Cardiac fibroblast (primary cell): ENCODE data around the gene PDS5A.
A peak's percentile ranks its signal among the peaks of the same experiment; 100 is the strongest.
"Not testable (repeated sequence)": the region's sequence is repeated elsewhere in the genome, so short reads cannot be mapped to it uniquely, and the experiment has no call there.

ENCODE experiments used
- DNase-seq, 2 donors: peaks; one replicate each; pipeline versions ENCODE4 v3.0.0 to v3.0.0-alpha.2; 2010; ENCODE audit warnings: low read depth in 2 of 2
- H3K4me3 ChIP-seq, 2 donors: replicated peaks in 1 of 2; 1 replicate in 1 of 2; 2 replicates in 1 of 2; pipeline ENCODE4 v1.5.1; 2011; ENCODE audit warnings: low read depth in 2 of 2, low read length in 2 of 2, mild to moderate bottlenecking in 2 of 2, moderate library complexity in 1 of 2
- TF ChIP-seq, protein P1 (sequence below): IDR thresholded peaks from one replicate; pipeline ENCODE4 v1.5.1; 2011; ENCODE audit warnings: low read depth, mild to moderate bottlenecking, low read length, inconsistent platforms

PDS5A gene

GRCh38 chr4:39928538-39928937 lies 49.2 kb downstream of the PDS5A start:
- DNase-seq, result peak in 1 of 2 donors; percentile 17
- H3K4me3 ChIP-seq, result no peak overlapping the region
- TF ChIP-seq, protein P1, sequence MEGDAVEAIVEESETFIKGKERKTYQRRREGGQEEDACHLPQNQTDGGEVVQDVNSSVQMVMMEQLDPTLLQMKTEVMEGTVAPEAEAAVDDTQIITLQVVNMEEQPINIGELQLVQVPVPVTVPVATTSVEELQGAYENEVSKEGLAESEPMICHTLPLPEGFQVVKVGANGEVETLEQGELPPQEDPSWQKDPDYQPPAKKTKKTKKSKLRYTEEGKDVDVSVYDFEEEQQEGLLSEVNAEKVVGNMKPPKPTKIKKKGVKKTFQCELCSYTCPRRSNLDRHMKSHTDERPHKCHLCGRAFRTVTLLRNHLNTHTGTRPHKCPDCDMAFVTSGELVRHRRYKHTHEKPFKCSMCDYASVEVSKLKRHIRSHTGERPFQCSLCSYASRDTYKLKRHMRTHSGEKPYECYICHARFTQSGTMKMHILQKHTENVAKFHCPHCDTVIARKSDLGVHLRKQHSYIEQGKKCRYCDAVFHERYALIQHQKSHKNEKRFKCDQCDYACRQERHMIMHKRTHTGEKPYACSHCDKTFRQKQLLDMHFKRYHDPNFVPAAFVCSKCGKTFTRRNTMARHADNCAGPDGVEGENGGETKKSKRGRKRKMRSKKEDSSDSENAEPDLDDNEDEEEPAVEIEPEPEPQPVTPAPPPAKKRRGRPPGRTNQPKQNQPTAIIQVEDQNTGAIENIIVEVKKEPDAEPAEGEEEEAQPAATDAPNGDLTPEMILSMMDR, result no peak

DNA sequence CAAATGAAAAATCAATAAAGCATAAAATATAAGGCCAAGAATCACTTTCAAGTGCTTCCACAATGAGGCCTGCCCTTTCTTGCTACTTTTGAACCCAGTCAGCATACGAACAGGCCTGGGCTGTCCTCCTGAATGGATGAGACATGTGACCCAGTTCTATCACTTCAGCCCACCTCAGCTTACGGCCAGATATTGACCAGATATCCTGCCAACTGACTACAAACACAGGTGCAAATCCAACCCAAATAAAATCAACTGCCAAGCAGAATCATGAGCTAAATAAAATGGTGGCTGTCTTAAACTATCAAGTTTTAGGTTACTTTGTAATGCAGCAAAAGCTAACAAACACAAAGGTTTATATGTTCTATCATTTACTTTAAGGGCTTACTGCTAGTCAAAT lies 53.7 kb downstream of the PDS5A start:
- no peak for DNase-seq
- TF ChIP-seq, protein P1, result no peak

DNA sequence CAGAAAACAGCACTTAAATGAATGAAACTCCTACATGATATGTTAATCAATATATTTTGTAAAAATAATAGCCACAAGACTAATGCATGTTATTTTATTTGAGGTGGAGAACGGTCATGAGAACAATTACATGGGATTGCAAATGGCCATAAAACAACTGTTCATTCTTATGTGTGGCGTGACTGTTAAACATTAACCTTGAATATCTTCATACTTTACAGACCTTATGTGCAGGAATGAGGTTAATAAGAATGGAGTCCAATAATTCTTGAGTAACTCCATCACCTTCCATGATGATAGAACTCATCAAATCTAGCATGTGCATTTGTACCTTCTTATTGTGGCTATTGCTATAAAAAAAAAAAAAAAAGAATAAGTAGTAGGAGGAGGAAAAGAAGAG lies 55.3 kb downstream of the PDS5A start:
- DNase-seq, result no peak
- TF ChIP-seq, protein P1, result no peak
- no peak overlapping the region for H3K4me3 ChIP-seq

More for the DNA sequence above, 53.7 kb downstream of the PDS5A start:
- H3K4me3 ChIP-seq, result no peak overlapping the region

DNA sequence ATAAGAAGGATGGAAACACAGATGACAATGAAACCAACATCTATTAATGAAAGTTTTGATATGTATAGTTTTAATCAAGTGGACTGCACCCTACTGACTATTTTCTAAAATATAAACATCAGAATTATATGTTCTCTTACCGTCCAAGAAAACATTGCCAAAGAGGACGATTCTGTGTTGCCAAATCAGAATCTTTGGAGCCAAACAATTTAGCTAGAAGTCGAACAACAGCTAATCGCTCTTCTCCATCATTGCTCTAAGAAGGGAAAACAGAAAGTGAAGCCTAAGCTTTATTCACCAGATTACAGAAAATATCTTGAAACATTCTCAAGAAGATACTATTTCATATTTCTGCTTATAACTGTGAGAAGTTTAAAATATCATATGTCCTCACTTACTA lies 64.2 kb downstream of the PDS5A start:
- TF ChIP-seq, protein P1, result no peak
- no peak for DNase-seq
- H3K4me3 ChIP-seq, result no peak overlapping the region

- TF ChIP-seq, protein P1, result no peak
- DNase-seq, result no peak
- H3K4me3 ChIP-seq, result no peak overlapping the region
These were observed 67.6 kb downstream of the PDS5A start for GRCh38 chr4:39910064-39910463.

DNA sequence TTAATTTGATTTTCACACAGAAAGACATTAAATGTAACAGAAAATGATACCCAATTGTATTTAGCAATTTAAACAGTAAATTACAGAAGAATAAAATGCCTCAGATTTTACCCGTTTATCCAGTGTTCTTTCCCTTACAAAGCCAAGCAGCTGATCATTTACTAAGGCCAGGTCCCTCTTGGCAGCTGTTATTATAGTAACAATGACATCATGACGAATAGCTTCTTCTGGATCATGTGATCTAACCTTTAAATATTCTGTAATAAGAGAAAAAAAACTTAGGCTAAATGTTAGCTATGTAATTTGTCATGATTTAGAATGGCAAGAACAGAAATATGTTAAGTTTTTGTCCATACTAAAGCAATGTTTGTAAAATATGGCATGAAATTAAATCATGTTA lies 69.4 kb downstream of the PDS5A start:
- no peak overlapping the region for H3K4me3 ChIP-seq
- DNase-seq, result peak in 1 of 2 donors; percentile 49
- TF ChIP-seq, protein P1, result no peak

- no peak for DNase-seq
- H3K4me3 ChIP-seq, result no peak overlapping the region
- TF ChIP-seq, protein P1, result no peak
These were observed 72.1 kb downstream of the PDS5A start for GRCh38 chr4:39905656-39906055.

GRCh38 chr4:39905019-39905418 lies 72.7 kb downstream of the PDS5A start:
- DNase-seq, H3K4me3 ChIP-seq: not testable (repeated sequence)
